Adrenal gland (tissue), 12 donors: ENCODE data around the gene SOX13. TPM values are rescaled to one million over a fixed set of nuclear protein-coding genes. Genes with fewer than 3 reads are reported as not detected.

Source experiments
- DNase-seq, 7 donors: peaks; one replicate each; pipeline ENCODE4 v3.0.0-alpha.2; 2019 to 2020
- H3K27ac ChIP-seq, 5 donors: fragments of 200-600 bp; sonication (generic) in 4 of 5; 1 replicate in 3 of 5; 2 replicates in 2 of 5; pipeline versions ENCODE4 v1.5.1 to v1.8.0; 2016 to 2020; ENCODE audit warnings: mild to moderate bottlenecking in 1 of 5
- H3K27me3 ChIP-seq: fragments of 200-600 bp; 2 replicates; pipeline ENCODE4 v1.8.0; 2021
- H3K36me3 ChIP-seq, 2 donors: fragments of 200-600 bp; replicated peaks in 1 of 2; 1 replicate in 1 of 2; 2 replicates in 1 of 2; pipeline versions ENCODE4 v1.5.1 to v1.8.0; 2018 to 2022
- H3K4me1 ChIP-seq, 2 donors: fragments of 200-600 bp; replicated peaks in 1 of 2; 1 replicate in 1 of 2; 2 replicates in 1 of 2; pipeline versions ENCODE4 v1.5.1 to v1.8.0; 2018 to 2021
- H3K4me3 ChIP-seq, 4 donors: fragments of 200-600 bp; sonication (generic) in 3 of 4; one replicate each; pipeline ENCODE4 v1.5.1; 2016 to 2018
- H3K9me3 ChIP-seq, 3 donors: fragments of 200-600 bp; sonication (generic) in 1 of 3; replicated peaks in 1 of 3; 1 replicate in 2 of 3; 2 replicates in 1 of 3; pipeline versions ENCODE4 v1.5.1 to v1.8.0; 2016 to 2021
- POLR2A ChIP-seq, 2 donors: fragments of 450-650 bp; IDR thresholded peaks; one replicate each; pipeline ENCODE4 v1.6.1; 2017; ENCODE audit warnings: antibody characterized with exemption in 2 of 2, mild to moderate bottlenecking in 2 of 2, moderate library complexity in 1 of 2
- WGBS, 4 donors: extraction: QIAGEN DNeasy Blood & Tissue Kit in 2 of 4; methylation state at CpG; one replicate each; pipeline versions ENCODE4 v1.1.5 to v1.1.7; 2013 to 2017; 5-methylcytosine and 5-hydroxymethylcytosine counted together
- intact Hi-C, 2 donors: fragments of 100-400 bp; cut with DNase I; formaldehyde crosslinking; loops; one replicate each; pipeline versions ENCODE4 v1.14.1 to v1.15.0; 2022 to 2023
- polyA plus RNA-seq, 3 donors: library from polyadenylated mRNA; stranded (reverse); fragments of 200-250 nt in 2 of 3; fragments of 350-450 nt in 1 of 3; fragmentation: Illumina TruSeq in 1 of 3; extraction: RNeasy Lipid Tissue Mini Kit (QIAGEN cat#74804) in 1 of 3; gene quantifications; one replicate each; pipeline ENCODE4 v1.2.3, GENCODE V29; 2013 to 2014
- total RNA-seq, 9 donors: library from RNA; depleted of rRNA in 4 of 9; stranded (reverse); fragments of >200 nt in 4 of 9; fragments of 120-200 nt in 1 of 9; fragmentation: NEBNext Ultra II Directional in 1 of 9; extraction: Animal tissue kit (Norgen Biotek cat#: 25700) in 1 of 9; gene quantifications; one replicate each; pipeline versions ENCODE4 v1.1.0 to v1.2.4, GENCODE V29; 2013 to 2023
- TF ChIP-seq, protein P1 (sequence below), 6 experiments: fragments of 450-650 bp in 4 of 6; fragments of 200-600 bp in 2 of 6; sonication (generic) in 1 of 6; IDR thresholded peaks; 1 replicate in 5 of 6; 2 replicates in 1 of 6; pipeline versions ENCODE4 v1.5.1 to v1.8.0; 2016 to 2021; ENCODE audit warnings: antibody characterized with exemption in 6 of 6, mild to moderate bottlenecking in 2 of 6, moderate library complexity in 1 of 6
- donor health status: healthy with polysubstance abuse.
- donor health status: Bipolar disorder and iron deficiency.
- donor health status: DM: yes; HTN: yes; CAD: no.
- donor health status: DM: no; HTN: no; CAD: no.
- donor health status: DM: no; HTN: no; CAD: no.
- donor health status: DM: yes; HTN: yes; CAD: no.

The SOX13 gene
- total and polyA plus RNA-seq, 12 donors = 4.2 to 44.5 (median 25.6) TPM

DNA sequence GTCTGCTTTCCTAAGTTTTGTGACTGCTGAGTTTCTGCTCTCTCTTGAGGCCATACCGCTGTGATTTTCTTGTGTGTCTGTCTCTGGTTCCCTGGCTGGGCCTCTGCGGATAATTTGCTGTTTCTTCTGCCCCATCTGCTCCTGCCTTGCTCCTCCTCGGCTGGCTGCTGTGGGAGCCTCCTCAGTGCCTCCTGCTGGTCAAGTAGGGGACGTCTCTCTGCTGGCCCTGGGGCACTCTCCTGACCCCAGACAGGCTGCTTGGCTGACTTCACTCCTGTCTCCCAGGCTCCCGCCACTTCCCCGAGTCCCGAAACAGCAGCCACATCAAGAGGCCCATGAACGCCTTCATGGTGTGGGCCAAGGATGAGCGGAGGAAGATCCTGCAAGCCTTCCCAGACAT, 50.5 kb downstream of the SOX13 start:
- TF ChIP-seq, protein P1, sequence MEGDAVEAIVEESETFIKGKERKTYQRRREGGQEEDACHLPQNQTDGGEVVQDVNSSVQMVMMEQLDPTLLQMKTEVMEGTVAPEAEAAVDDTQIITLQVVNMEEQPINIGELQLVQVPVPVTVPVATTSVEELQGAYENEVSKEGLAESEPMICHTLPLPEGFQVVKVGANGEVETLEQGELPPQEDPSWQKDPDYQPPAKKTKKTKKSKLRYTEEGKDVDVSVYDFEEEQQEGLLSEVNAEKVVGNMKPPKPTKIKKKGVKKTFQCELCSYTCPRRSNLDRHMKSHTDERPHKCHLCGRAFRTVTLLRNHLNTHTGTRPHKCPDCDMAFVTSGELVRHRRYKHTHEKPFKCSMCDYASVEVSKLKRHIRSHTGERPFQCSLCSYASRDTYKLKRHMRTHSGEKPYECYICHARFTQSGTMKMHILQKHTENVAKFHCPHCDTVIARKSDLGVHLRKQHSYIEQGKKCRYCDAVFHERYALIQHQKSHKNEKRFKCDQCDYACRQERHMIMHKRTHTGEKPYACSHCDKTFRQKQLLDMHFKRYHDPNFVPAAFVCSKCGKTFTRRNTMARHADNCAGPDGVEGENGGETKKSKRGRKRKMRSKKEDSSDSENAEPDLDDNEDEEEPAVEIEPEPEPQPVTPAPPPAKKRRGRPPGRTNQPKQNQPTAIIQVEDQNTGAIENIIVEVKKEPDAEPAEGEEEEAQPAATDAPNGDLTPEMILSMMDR (IDR thresholded peaks at IDR 0.05) = peak in 3 of 6 experiments; percentile 14 to 34 (median 33)
- no peak for TF ChIP-seq POLR2A (IDR thresholded peaks at IDR 0.05)
- peaks cover 0 to 56% of the 10 kb centered on the region in 2 donors for H3K36me3 ChIP-seq
- H3K9me3 ChIP-seq = no peaks in the 10 kb centered on the region
- 63 to 78% (median 75%) methylated on average over 4 to 9 of the region's 9 CpGs for WGBS, 4 donors
- intact Hi-C loops = no loop called here
- no peak for DNase-seq
- H3K27me3 ChIP-seq = no peaks in the 10 kb centered on the region
- no peak overlapping the region for H3K4me3 ChIP-seq
- H3K27ac ChIP-seq = no peak overlapping the region
- peaks cover 8 to 15% of the 10 kb centered on the region in 2 donors for H3K4me1 ChIP-seq

DNA sequence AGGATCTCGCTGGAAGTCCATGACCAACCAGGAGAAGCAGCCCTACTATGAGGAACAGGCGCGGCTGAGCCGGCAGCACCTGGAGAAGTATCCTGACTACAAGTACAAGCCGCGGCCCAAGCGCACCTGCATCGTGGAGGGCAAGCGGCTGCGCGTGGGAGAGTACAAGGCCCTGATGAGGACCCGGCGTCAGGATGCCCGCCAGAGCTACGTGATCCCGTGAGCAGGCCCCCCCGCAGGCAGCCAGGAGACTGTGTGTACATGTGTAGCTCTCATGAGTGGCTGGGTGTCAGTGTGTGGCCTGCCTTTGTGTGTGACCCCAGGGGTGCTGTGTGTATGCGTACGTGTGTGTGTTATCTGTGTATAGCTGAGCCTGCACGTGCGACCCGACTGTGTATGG, 51.7 kb downstream of the SOX13 start:
- H3K4me1 ChIP-seq = peaks cover 14 to 26% of the 10 kb centered on the region in 2 donors
- no peak overlapping the region for H3K27ac ChIP-seq
- no peaks in the 10 kb centered on the region for H3K9me3 ChIP-seq
- 91 to 94% (median 92%) methylated on average over 20 to 22 of the region's 22 CpGs for WGBS, 4 donors
- no peak overlapping the region for H3K4me3 ChIP-seq
- peaks cover 0 to 49% of the 10 kb centered on the region in 2 donors for H3K36me3 ChIP-seq
- H3K27me3 ChIP-seq = no peaks in the 10 kb centered on the region
- TF ChIP-seq, protein P1 (IDR thresholded peaks at IDR 0.05) = no peak
- TF ChIP-seq POLR2A (IDR thresholded peaks at IDR 0.05) = no peak
- DNase-seq = no peak
- intact Hi-C loops = loop anchor here (5.0 kb wide), 2 partner anchors 47 to 252 kb away; no protein-coding TSS in a partner anchor

DNA sequence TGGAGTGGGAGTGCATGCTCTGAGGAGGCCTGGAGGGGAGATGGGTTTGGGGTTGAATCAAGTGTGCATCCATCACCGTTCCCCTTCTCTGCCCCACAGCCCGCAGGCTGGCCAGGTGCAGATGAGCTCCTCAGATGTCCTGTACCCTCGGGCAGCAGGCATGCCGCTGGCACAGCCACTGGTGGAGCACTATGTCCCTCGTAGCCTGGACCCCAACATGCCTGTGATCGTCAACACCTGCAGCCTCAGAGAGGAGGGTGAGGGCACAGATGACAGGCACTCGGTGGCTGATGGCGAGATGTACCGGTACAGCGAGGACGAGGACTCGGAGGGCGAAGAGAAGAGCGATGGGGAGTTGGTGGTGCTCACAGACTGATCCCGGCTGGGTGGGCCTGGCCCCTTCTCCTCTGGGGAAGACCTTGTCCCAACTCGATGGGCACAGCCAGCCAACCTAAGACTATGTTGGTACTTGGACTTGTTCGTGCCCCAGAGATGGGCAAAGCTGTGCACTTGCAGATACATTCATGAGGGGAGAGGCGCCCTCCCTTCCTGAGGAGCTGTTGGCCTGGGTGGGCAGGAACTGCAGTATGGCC, 52.9 kb downstream of the SOX13 start:
- WGBS, 4 donors = 90 to 93% (median 91%) methylated on average over 12 to 18 of the region's 18 CpGs
- Histone ChIP-seq H3K9me3 (no peaks in the 10 kb centered on the region), H3K27me3 (no peaks in the 10 kb centered on the region), H3K4me3 (no peak overlapping the region), H3K27ac (peak overlapping the region in 2 of 5 donors; percentile 35 to 59), H3K4me1 (peaks cover 25 to 38% of the 10 kb centered on the region in 2 donors), H3K36me3 (peaks cover 0 to 49% of the 10 kb centered on the region in 2 donors)
- no peak for TF ChIP-seq POLR2A (IDR thresholded peaks at IDR 0.05)
- TF ChIP-seq, protein P1 (IDR thresholded peaks at IDR 0.05) = no peak
- no peak for DNase-seq
- intact Hi-C loops = loop anchor here (5.0 kb wide), 2 partner anchors 49 to 254 kb away; no protein-coding TSS in a partner anchor

DNA sequence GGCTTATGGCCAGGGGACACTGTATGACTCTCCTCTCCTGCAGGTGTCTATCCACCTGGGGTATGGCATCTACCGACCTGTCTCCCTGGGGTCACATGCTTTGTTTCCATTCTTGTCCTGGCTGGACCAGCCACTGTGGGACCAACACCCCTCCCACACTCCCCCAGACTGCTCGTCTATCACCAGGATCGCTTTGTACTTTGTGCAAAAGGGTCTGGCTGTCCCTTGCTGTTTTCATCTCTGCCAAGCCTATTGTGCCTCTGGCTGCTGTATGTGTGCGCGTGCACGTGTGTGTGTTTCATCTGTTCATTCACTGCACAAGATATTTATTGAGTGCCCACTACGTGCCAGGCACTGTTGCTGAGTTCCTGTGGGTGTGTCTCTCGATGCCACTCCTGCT, 53.5 kb downstream of the SOX13 start:
- WGBS, 4 donors = 70 to 78% (median 73%) methylated on average over 8 of the region's 8 CpGs
- H3K27me3 ChIP-seq = no peaks in the 10 kb centered on the region

More for the DNA sequence above, 53.5 kb downstream of the SOX13 start:
- peaks cover 30 to 43% of the 10 kb centered on the region in 2 donors for H3K4me1 ChIP-seq
- DNase-seq = no peak
- intact Hi-C loops = loop anchor here (5.0 kb wide), 2 partner anchors 49 to 254 kb away; no protein-coding TSS in a partner anchor
- H3K36me3 ChIP-seq = peaks cover 0 to 49% of the 10 kb centered on the region in 2 donors
- TF ChIP-seq POLR2A (IDR thresholded peaks at IDR 0.05) = no peak
- TF ChIP-seq, protein P1 (IDR thresholded peaks at IDR 0.05) = no peak
- H3K9me3 ChIP-seq = no peaks in the 10 kb centered on the region
- no peak overlapping the region for H3K4me3 ChIP-seq
- peak overlapping the region in 2 of 5 donors; percentile 35 to 59 for H3K27ac ChIP-seq
